Pancreas (tissue), 10 donors: ENCODE data around the gene POLR3E. TPM values are rescaled to one million over a fixed set of nuclear protein-coding genes. Genes with fewer than 3 reads are reported as not detected.

Experiments used
- ATAC-seq, 4 donors: fragments of 200-7000 bp; cut with Tn5 transposase; one replicate each; pipeline versions ENCODE4 v1.8.0 to v1.9.1; 2020; ENCODE audit warnings: mild to moderate bottlenecking in 4 of 4, moderate library complexity in 4 of 4
- DNase-seq, 6 donors: peaks; one replicate each; pipeline ENCODE4 v3.0.0-alpha.2; 2020
- FAIRE-seq: peaks from 2 replicates; lab custom pipeline; 2012; peaks lifted over from hg19 to GRCh38; lab: Jason Lieb, UNC
- H3K27ac ChIP-seq, 4 donors: fragments of 200-600 bp; sonication (generic); 1 replicate in 3 of 4; 2 replicates in 1 of 4; pipeline versions ENCODE4 v1.5.0 to v1.8.0; 2020
- H3K27me3 ChIP-seq, 4 donors: fragments of 200-600 bp; one replicate each; pipeline ENCODE4 v1.8.0; 2021
- H3K36me3 ChIP-seq, 3 donors: fragments of 200-600 bp; sonication (generic) in 1 of 3; one replicate each; pipeline versions ENCODE4 v1.5.0 to v1.8.0; 2020 to 2021
- H3K4me1 ChIP-seq, 3 donors: fragments of 200-600 bp; one replicate each; pipeline ENCODE4 v1.8.0; 2021
- H3K4me3 ChIP-seq, 4 donors: fragments of 200-600 bp; sonication (generic) in 2 of 4; one replicate each; pipeline versions ENCODE4 v1.5.0 to v1.8.0; 2020 to 2021
- H3K9me3 ChIP-seq, 4 donors: fragments of 200-600 bp; one replicate each; pipeline ENCODE4 v1.8.0; 2021
- WGBS, 2 donors: extraction: QIAGEN DNeasy Blood & Tissue Kit; methylation state at CpG; one replicate each; pipeline ENCODE4 v1.1.7; 2013; 5-methylcytosine and 5-hydroxymethylcytosine counted together
- intact Hi-C, 3 donors: fragments of 100-400 bp; cut with DNase I; formaldehyde crosslinking; loops; one replicate each; pipeline versions ENCODE4 v1.11.1 to v1.14.2; 2022
- polyA plus RNA-seq, 2 donors: library from polyadenylated mRNA; stranded (reverse); fragments of 200-250 nt; gene quantifications; one replicate each; pipeline ENCODE4 v1.2.3, GENCODE V29; 2013
- total RNA-seq, 6 donors: library from RNA; stranded (reverse); fragmentation: NEBNext Ultra II Directional in 4 of 6; extraction: Animal tissue kit (Norgen Biotek cat#: 25700) in 4 of 6; gene quantifications; one replicate each; pipeline versions ENCODE4 v1.2.1 to v1.2.4, GENCODE V29; 2021 to 2023
- TF ChIP-seq, protein P1 (sequence below), 4 donors: fragments of 200-600 bp; sonication (generic) in 3 of 4; IDR thresholded peaks; one replicate each; pipeline versions ENCODE4 v1.5.0 to v1.8.0; 2021; ENCODE audit warnings: antibody characterized with exemption in 4 of 4
- donor health status: healthy with polysubstance abuse.
- donor health status: DM: no; HTN: no; CAD: no; lungs with moderate emphysema.
- donor health status: DM: no; HTN: no; CAD: no.
- donor health status: control.
- donor health status: control.
- donor health status: Bipolar disorder and iron deficiency.
- donor health status: DM: yes; HTN: yes; CAD: no.
- donor health status: DM: no; HTN: no; CAD: no.
- donor health status: DM: no; HTN: no; CAD: no.
- donor health status: DM: yes; HTN: yes; CAD: no.

The POLR3E gene
- total and polyA plus RNA-seq, 8 donors, result 26.3 to 38.3 (median 30.5) TPM

DNA sequence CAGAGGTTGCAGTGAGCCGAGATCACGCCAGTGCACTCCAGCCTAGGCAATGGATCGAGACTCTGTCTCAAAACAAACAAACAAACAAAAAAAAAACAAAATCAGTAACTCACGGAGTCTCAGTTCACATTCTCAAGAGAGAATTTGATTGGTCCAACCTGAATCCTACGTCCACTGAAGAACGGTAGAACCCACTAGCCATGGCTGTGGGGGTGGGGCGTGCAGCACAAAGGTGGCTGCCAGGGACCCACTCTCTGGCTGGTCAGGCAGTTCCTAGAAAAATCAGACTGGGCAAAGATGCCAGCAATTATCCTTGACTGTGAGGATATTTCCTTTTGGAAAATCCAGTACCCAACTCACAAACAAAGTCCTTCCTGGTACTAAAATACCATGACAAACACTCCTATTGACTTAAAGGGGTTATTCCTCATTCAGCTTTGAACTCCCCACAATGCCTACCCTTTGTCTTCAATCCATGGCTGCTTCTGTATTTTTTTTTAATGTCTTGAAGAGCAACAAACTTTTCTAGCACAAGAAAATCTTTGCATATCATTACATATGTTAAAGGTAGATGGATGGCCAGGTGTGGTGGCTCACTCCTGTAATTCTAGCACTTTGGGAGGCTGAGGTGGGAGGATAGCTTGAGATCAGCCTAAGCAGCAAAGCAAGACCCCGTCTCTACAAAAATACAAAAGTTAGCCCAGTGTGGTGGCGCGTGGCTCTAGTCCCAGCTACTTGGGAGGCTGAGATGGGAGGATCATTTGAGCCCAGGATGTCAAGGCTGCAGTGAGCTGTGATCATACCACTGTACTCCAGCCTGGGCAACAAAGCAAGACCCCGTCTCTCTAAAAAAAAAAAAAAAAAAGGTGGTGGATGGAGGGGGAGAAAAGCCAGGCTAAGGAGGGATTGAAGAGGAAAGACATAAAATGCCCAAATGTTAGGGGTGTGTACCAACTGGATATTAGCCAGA lies 3.8 kb upstream of the POLR3E start:
- 88% methylated on average over 11 of the region's 11 CpGs for WGBS, 2 donors
- Histone ChIP-seq H3K4me3 (no peak overlapping the region), H3K4me1 (peaks cover 0 to 3% (median 0%) of the 10 kb centered on the region in 3 donors), H3K9me3 (no peaks in the 10 kb centered on the region), H3K27me3 (peaks cover 0 to 2% (median 0%) of the 10 kb centered on the region in 4 donors), H3K36me3 (no peaks in the 10 kb centered on the region), H3K27ac (no peak overlapping the region)
- ATAC-seq (no peak), FAIRE-seq (no peak), DNase-seq (no peak)
- TF ChIP-seq, protein P1, sequence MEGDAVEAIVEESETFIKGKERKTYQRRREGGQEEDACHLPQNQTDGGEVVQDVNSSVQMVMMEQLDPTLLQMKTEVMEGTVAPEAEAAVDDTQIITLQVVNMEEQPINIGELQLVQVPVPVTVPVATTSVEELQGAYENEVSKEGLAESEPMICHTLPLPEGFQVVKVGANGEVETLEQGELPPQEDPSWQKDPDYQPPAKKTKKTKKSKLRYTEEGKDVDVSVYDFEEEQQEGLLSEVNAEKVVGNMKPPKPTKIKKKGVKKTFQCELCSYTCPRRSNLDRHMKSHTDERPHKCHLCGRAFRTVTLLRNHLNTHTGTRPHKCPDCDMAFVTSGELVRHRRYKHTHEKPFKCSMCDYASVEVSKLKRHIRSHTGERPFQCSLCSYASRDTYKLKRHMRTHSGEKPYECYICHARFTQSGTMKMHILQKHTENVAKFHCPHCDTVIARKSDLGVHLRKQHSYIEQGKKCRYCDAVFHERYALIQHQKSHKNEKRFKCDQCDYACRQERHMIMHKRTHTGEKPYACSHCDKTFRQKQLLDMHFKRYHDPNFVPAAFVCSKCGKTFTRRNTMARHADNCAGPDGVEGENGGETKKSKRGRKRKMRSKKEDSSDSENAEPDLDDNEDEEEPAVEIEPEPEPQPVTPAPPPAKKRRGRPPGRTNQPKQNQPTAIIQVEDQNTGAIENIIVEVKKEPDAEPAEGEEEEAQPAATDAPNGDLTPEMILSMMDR (IDR thresholded peaks at IDR 0.05), result no peak
- intact Hi-C loops, result loop anchor here in 2 of 3 donors (5.0 to 10.0 kb wide), 2 partner anchors 86 to 289 kb away; partner anchors contain the start of genes EEF2K (in 1 of the 2), MOSMO (in 1 of the 2) and PDZD9 (in 1 of the 2)

DNA sequence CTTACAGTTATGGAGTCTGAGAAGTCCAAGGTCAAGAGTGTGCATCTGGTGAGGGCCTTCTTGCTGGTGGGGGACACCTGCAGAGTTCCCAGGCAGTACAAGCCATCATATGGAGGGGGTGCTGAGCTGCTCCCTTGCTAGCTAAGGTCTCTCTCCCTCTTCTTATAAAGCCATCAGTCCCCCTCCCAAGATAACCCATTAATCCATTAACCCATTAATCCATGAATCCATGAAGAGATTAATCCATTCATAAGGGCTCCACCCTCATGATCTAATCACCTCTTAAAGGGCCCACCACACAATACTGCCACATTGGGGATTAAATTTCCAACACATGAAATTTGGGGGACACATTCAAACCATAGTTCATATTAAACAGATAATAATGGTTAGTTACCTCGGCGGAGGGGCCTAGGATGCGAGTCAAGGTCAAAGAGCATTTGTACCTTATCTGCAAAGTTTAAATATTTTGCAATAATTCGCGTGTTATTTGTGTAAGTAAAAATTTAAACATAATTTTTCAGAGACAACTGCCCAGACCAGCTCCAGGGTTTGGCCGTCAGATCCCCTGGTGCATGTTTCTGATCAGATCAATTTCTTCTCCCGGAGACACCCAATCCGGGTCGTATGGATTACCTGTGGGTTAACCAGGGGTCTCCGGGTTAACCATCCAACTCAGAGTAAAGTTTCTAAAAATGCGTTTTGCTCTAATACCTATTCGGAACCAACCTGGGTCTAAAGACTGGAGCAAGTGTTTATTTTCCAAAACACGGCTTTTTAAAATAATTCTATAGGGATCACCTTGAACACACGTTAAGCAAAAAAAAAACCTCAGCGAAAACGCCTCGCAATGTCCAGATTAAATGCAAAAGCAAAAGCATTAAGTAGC lies 740 bp upstream of the POLR3E start:
- Histone ChIP-seq H3K9me3 (no peaks in the 10 kb centered on the region), H3K36me3 (no peaks in the 10 kb centered on the region), H3K4me3 (peak overlapping the region; percentile 18 to 95 (median 48)), H3K4me1 (peaks cover 4 to 14% (median 9%) of the 10 kb centered on the region in 3 donors), H3K27ac (peak overlapping the region; percentile 24 to 41 (median 32)), H3K27me3 (peaks cover 0 to 2% (median 0%) of the 10 kb centered on the region in 4 donors)
- WGBS, 2 donors, result 1% methylated on average over 17 of the region's 17 CpGs
- FAIRE-seq (no peak), DNase-seq (peak in 2 of 6 donors; percentile 40 to 45), ATAC-seq (no peak)
- intact Hi-C loops, result loop anchor here in 2 of 3 donors (5.0 to 10.0 kb wide), 2 partner anchors 99 to 292 kb away; partner anchors contain the start of genes MOSMO (in 1 of the 2) and PDZD9 (in 1 of the 2)
- TF ChIP-seq, protein P1 (IDR thresholded peaks at IDR 0.05), result no peak

DNA sequence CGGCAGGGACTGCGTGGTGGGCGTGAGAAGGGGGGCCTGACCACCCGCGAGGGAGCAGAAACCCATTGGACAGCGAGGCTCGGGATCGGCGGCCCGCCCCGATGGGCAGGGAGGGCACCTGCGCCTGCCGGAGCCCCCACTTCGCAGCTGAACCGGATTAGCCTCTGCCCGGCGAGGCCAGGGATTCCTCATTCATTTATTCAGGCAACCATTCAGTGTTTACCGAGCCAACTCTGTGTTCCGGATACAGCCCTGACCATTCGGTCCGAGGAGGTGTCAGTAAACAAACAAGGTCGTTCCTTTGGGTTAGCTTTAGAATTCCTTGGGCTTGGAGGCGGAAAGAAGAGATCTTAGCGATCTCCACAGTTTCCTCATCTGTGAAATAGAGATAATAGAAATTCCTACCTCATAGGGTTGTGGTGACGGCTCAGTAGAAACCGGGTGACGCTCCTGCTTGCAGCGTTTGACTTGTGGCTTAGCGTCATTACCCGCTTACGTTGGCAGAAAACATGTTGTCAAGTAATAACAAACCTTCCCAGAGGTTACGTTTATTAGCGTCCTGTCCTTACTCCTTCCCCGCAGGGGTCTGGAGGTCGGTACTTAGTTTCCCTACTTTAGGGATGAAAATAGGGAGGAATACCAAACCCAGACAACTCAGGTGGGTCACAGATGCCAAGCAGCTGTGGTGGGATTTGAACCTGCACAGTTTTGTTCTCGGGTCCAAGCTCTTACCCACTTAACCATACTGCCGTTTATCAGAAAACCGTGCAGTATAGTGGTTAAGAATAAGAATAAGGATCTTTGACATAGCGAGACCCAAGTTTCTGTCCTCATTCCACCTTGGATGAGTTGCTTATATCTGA lies 893 bp downstream of the POLR3E start:
- H3K4me3 ChIP-seq, result peak overlapping the region; percentile 70 to 98 (median 96)
- 0% methylated on average over 38 to 39 of the region's 39 CpGs for WGBS, 2 donors
- TF ChIP-seq, protein P1 (IDR thresholded peaks at IDR 0.05), result no peak
- H3K4me1 ChIP-seq, result peaks cover 4 to 14% (median 9%) of the 10 kb centered on the region in 3 donors
- DNase-seq (peak in 5 of 6 donors; percentile 69 to 89 (median 81)), FAIRE-seq (no peak), ATAC-seq (peak; percentile 46 to 66 (median 56))
- no peaks in the 10 kb centered on the region for H3K36me3 ChIP-seq
- H3K9me3 ChIP-seq, result no peaks in the 10 kb centered on the region
- H3K27ac ChIP-seq, result peak overlapping the region; percentile 95 to 98 (median 96)
- intact Hi-C loops, result loop anchor here in 2 of 3 donors (5.0 to 10.0 kb wide), 2 partner anchors 101 to 293 kb away; partner anchors contain the start of genes MOSMO (in 1 of the 2) and PDZD9 (in 1 of the 2)
- peaks cover 0 to 2% (median 0%) of the 10 kb centered on the region in 4 donors for H3K27me3 ChIP-seq

DNA sequence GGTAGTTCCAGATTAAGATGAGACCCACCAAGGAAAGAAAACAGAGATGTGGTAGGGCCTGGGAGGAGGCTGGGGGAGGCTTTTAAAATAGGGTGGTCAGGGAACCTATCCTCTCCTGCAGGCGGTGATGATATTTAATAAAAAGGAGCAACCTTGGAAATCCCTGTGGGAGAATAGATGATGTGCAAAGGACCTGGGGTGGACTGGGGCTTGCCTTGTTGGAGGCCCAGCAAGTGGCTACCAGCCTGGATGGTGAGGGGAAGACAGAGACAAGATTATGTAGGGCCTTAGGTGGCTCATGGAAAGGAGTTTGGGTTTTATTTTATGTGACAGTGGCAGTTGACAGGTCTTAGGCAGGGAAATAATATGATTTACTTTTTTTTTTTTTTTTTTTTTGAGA lies 1.8 kb downstream of the POLR3E start:
- intact Hi-C loops, result loop anchor here in 2 of 3 donors (5.0 to 10.0 kb wide), 2 partner anchors 102 to 294 kb away; partner anchors contain the start of genes MOSMO (in 1 of the 2) and PDZD9 (in 1 of the 2)
- Histone ChIP-seq H3K4me1 (peaks cover 4 to 14% (median 9%) of the 10 kb centered on the region in 3 donors), H3K36me3 (no peaks in the 10 kb centered on the region), H3K27me3 (peaks cover 0 to 2% (median 0%) of the 10 kb centered on the region in 4 donors), H3K4me3 (peak overlapping the region in 1 of 4 donors; percentile 70), H3K9me3 (no peaks in the 10 kb centered on the region), H3K27ac (peak overlapping the region in 1 of 4 donors; percentile 95)
- ATAC-seq, result no peak
- no peak for DNase-seq
- TF ChIP-seq, protein P1 (IDR thresholded peaks at IDR 0.05), result no peak
- FAIRE-seq, result no peak
- 89 to 95% methylated on average over 1 of the region's 1 CpG for WGBS, 2 donors
